Fibroblast of mammary gland (primary cell): ENCODE measurements around the gene VCAN.

Source experiments
- DNase-seq: peaks from one replicate; pipeline ENCODE4 v3.0.0-alpha.2; 2010; ENCODE audit warnings: low read depth
- H3K4me3 ChIP-seq: 2 replicates; pipeline ENCODE4 v1.5.1; 2011; ENCODE audit warnings: low read depth, mild to moderate bottlenecking, low read length, moderate library complexity; ENCODE audit not compliant: control insufficient read depth
- CTCF ChIP-seq: conservative IDR thresholded peaks from 2 replicates; pipeline ENCODE4 v1.5.1; 2011; ENCODE audit warnings: low read depth, low read length, inconsistent platforms; ENCODE audit not compliant: control insufficient read depth, insufficient read depth

VCAN gene

GRCh38 chr5:83472508-83473345 lies 1.2 kb downstream of the VCAN start:
- no peak for TF ChIP-seq CTCF
- peak overlapping the region; percentile 81 for H3K4me3 ChIP-seq
- DNase-seq, result peak; percentile 67

GRCh38 chr5:83473346-83474160 lies 2.0 kb downstream of the VCAN start:
- peak; percentile 77 for TF ChIP-seq CTCF
- DNase-seq, result peak; percentile 98
- H3K4me3 ChIP-seq, result peak overlapping the region; percentile 81

GRCh38 chr5:83474161-83474796 lies 2.7 kb downstream of the VCAN start:
- DNase-seq, result peak; percentile 91
- no peak for TF ChIP-seq CTCF

GRCh38 chr5:83474991-83475390 lies 3.4 kb downstream of the VCAN start:
- TF ChIP-seq CTCF, result no peak
- H3K4me3 ChIP-seq, result peak overlapping the region; percentile 81
- DNase-seq, result no peak

More at GRCh38 chr5:83474161-83474796, 2.7 kb downstream of the VCAN start:
- H3K4me3 ChIP-seq, result peak overlapping the region; percentile 81

- TF ChIP-seq CTCF, result no peak
- DNase-seq, result peak; percentile 90
- H3K4me3 ChIP-seq, result peak overlapping the region; percentile 81
Measured at GRCh38 chr5:83475391-83475863, 3.9 kb downstream of the VCAN start.

- no peak overlapping the region for H3K4me3 ChIP-seq
- peak; percentile 43 for DNase-seq
- TF ChIP-seq CTCF, result no peak
Measured at GRCh38 chr5:83475935-83476814, 4.6 kb downstream of the VCAN start.
